Activated T-cell treated with anti-CD3 and anti-CD28 coated beads for 4 hours (primary cell): ENCODE data around the gene ATP2C2.
"Not testable (repeated sequence)": the region's sequence is repeated elsewhere in the genome, so short reads cannot be mapped to it uniquely, and the experiment has no call there.

Source experiments
- DNase-seq: peaks from one replicate; pipeline ENCODE4 v3.0.0-alpha.2; 2020

The ATP2C2 gene

DNA sequence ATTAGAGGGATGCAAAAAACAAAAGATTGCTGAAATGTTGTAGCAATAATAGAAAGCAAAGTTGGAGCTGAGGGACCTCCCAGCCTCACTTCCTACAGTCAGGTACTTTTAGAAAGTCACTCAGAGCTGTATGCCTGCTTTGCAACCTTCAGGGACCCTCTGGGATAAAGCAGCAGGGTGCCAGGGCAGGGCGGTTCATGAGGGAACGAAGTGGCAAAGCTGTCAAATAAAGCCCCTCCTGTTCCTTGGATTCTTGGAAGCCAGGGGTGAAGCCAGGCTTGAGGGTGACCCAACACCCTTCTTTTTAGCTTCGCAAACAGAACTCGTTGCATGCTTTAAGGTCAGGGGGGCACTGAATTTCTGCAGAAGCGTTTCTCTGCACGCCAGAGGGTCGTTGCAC lies 767 bp downstream of the ATP2C2 start:
- DNase-seq = no peak

DNA sequence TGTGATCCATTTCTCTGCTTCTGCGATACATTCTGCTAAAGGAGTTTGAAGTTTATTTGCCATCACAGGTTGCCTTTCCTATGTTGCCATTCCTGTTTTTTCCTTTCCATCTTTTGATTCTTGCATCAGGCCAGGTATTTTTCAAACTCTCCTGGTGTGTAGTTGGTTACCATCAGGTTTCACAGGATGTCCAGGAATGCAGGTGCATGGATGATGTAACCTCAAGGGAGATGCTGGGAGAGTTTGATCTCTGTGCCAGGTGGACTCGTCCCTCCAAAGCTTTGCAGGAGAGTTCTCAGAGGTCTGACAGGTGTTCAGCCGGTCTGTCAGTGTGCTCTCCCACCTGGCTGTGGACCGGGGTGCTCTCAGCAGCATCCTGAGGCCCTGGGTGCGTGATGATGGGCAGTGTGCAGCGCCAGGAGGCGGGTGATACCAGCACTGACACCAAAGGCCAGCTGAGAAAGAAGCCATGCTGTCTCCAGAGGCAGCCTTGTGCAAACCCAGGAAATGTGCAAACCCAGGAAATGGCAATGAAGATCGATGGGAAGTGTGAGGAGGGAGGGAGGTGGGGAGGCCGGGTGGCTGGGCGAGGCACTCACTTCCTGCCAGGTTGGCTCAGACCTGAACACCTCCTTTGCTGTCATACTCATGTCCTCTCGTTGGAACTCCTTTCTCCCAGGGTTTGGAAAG lies 1.7 kb downstream of the ATP2C2 start:
- no peak for DNase-seq

DNA sequence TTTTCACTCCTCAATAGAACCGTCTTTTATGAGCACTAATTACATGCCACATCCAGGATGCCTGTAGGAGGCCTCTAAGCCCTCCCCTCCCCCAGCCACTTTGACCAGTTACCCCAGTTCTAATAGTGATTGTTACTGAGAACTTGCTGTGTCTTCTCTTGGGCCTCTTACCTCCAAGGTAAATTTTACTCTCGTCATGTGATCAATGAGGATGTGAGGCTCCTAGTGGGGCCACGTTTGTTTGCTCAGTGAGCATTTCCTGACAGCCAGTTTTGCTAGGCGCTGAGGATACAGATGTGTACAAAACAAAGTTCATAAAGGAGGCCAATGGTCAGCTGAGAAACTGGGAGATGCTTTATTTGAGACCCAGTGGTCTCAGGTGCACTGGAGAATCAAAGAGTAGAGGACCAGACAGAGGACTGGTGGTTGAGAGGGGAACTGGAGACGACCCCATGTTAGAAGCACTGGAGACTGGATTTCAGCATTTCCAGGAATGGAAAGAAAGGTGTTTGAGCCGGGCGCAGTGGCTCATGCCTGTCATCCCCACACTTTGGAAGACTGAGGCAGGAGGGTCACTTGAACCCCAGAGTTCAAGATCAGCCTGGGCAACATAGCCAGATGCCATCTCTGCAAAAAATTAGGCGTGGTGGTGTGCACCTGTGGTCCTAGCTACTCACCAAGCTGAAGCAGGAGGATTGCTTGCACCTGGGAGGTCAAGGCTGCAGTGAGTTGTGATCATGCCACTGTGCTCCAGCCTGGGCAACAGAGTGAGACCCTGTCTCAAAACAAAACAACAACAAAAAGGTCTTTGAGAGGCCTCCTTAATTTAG lies 2.6 kb downstream of the ATP2C2 start:
- DNase-seq = no peak

DNA sequence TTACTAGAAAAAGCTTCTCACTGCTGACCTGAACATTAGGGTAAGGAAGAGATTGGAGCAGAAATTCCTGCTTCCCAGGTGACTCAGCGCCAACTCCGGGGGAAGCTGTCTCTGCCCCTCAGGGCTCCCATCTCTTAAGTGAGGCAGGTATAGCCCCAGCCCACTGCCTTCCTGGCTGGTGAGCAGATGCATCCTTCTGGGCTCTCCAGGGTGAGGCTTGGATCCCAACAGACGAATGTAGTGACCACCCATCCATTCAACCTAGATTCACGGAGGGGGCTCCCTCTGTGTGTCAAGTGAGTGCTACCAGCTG lies 3.2 kb downstream of the ATP2C2 start:
- no peak for DNase-seq

DNA sequence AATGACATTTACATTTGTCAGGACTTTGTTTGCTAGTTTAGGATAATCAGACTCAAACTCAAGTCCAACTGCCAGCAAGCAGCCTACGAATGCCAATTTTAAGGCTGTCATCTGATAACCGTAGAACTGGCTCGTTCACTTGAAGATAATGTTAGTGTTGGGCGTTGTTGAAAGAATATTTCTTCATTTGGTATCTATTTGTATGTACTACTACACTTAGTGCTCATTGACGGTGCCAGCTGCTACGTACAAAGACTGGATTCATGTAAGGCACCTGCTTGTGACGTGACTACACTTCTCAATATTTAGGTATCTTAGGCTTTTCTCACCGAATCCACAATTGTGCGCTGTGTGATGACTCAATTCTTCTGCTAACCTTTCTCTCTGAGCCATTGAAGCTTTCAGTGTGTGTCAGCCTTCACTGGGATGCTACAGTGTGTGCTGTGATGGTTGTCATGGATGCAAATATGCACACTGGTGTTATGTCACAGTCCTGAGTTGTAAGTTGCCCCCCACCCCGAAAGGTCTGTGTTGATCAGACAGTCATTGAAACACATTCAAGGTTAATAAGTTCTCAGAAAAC lies 5.7 kb downstream of the ATP2C2 start:
- DNase-seq = no peak

DNA sequence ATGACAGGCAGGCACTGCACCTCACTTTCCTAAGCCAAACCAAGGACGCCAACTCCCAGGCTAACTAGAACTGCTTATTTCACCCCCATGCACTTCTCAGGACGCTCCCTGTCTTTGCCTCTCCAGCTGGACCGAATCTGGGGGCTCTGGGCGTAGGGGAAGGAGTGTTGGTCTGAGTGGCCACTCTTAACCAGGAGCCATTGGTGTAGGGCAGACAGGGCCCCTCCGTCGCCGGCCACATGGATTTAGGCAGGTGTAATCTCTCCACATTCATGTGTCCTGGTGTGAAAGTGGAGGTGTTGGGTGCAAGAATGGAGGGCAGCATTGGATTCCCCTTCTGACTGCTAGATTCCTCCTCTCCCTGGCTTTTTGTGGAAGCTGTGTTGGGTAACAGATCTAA lies 9.8 kb downstream of the ATP2C2 start:
- no peak for DNase-seq

DNA sequence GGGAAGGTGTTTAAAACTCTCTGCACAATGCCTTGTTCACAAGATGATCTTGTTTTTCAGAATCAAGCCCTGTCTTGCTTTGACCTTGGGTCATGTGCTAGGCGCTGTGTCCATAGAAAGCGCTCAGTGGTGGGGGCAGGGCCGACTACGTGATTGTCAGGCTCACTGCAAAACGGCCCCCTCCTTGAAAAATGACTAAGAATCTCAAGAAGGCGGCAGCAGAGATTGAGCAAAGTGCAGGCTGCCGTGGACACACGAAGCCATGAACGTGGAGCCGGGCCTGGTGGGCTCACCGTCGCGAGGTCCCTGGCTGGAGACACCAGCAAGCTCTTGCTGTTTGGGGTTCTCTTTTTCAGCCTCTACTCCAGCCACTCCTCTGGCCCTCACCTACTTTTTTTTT lies 10.2 kb downstream of the ATP2C2 start:
- DNase-seq = no peak

DNA sequence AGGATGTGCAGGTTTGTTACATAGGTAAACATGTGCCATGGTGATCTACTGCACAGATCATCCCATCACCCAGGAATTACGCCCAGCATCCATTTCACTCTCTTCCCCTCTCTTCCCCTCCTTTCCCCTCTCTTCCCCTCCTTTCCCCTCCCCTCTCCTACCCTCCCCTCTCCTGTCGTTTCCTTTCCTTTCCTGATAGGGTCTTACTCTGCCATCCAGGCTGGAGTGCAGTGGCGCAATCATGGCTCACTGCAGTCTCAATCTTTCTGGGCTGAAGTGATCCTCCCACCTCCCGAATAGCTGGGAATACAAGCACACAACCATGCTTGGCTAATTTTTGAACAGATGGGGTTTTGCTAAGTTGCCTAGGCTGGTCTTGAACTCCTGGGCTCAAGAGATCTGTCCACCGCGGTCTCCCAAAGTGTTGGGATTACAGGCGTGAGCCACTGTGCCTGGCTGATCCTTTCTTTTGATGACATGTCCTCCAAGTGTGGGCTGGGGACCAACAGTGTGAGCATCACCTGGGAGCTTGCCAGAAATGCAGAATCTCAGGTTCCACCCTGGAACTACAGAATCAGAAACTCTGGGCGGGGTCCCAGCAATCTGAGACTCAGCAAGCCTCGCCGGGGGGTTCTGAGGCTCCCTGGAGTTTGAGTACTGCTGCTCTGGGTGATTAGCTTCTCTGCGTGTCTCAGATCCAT lies 10.8 kb downstream of the ATP2C2 start:
- no peak for DNase-seq

DNA sequence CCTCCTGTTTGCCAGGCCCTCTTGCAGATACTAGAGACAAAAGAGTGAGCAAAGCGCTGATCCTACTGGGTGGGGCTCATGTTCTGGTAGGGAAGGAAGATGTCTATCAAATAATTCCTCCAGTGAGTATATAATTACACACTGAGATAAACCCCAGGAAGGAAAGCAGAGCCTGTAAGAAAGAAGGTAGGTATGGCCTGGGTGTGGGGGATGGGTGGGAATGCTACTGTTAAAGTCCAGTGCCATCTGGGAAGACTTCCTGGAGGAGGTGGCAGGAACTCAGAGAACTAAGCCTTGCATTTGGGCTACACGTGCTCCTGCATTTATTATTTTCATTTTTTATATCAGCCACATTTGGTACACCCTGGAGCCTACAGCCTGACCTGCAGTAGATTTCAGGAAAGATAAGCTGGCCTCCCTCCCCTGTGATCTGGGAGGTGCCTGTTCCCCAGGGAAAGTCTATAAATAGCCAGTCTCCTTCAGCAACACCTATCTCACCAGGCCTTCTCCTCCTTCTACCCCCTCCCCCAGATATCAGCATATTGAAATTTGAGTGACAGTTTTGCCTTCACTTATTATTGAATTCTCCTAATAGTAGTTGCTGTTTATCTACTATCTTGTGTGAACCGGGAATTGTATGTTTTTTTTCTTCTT lies 11.5 kb downstream of the ATP2C2 start:
- no peak for DNase-seq

DNA sequence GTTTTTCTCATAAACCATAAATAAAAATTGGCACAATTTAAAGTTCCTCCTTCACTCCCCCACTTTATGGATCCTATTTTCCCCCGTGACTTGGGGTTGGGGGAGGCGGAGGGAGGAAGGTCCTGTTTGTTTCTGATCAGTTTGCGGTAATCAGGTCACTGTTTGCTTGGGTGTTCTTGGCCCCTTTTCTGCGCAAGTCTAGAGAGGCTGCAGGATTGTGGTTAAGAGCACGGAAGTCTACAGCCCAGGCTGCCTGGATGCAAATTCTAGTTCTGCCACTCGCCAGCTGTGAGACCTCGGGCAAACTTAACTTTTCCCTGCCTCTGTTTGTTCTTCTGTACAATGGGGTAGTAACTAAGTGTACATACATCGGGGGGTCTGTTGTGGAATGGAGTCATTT lies 12.1 kb downstream of the ATP2C2 start:
- no peak for DNase-seq

DNA sequence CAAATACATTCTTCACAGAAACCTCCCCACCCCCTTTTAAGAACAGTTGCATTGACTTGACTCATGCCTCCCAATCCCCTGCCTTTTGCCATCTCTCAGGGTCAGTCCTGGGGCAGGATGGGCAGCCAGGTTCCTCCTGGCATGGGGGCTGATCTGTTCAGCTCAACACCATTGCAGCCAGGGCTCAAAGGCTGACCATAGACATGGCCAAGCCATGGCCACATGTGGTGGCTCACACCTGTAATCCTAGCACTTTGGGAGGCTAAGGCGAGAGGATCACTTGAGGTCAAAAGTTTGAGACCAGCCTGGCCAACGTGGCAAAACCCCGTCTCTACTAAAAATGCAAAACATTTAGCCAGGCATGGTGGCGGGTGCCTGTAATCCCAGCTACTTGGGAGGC lies 14.1 kb downstream of the ATP2C2 start:
- DNase-seq = no peak

DNA sequence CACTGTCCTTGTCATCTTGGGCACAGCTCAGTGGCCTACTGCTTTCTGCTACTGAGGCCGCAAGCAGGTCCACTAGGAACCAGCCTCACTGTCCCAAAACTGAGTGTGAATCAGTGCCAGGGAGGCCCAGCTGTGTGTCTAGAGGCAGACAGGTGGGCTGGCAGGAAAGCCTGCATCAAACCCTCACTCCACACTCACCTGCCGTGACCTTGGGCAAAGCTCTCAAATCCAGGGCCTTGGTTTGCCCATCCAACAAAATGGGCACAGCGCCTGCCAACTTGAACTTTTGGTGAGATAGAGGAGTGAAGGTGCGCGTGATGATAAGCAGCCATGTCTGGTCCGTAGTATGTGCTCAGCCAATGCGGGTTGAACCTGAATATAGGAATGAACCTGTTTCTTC lies 14.8 kb downstream of the ATP2C2 start:
- DNase-seq = no peak

DNA sequence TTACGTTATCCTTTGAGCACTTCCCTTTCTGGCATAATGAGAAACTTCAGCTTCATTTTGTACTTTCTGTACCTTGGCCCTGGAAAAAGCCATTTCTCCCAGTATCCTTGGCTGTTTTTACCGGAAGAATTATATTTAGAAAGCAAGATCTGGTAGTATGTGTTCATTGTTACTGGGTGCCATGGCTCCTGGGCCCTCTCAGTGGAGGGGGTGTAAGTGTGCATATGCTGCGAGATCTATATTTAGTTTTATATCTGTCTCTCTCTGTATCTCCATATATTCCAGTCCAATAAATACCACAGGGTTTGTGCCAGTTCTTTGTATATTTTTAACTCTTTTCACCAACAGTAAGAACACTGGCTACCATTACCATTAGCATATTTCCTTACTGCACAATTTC lies 17.7 kb downstream of the ATP2C2 start:
- no peak for DNase-seq

DNA sequence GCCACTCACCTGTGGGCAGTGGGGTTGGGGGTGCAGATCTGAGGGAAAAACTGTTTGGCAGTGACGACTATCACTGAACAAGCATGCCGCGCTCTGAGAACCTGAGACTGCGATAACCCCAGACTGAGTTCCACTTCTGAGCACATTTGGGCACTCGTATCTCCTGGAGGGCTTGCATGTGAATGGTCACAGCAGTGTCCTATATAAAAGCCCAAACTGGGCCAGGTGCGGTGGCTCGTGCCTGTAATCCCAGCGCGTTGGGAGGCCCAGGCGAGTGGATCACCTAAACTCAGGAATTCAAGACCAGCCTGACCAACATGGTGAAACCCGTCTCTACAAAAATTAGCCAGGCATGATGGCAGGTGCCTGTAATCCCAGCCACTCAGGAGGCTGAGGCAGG lies 18.7 kb downstream of the ATP2C2 start:
- DNase-seq = no peak

DNA sequence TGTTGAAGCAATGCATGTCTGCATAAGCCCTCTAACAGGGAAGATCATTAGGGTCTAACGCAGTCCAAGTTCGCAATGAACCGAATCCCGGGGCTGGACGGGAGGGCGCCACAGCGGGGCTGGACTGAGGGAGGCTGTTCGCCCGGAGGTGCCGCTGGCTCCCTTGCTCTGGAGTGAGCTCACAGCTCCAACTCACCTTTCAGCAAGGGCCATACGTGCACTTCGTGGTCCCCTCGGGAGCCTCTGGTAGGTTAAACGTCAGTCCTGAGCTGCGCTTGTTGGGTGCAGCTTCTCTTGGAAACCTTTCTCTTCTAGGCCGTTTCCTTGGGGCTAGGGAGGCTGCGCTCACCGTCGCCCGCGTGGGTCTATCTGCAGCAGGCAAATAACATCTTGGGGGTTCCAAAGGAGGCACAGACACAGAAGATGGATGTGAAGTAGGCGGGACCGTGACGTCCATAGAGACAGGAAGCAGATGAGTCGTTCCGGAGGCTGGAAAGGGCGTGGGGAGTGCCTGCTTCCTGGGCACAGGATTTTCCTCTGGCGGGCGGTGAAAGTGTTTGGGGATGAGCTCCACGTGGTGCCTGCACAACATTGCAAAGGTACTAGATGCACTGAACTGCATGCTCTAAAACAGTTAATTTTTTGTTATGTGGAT lies 21.9 kb downstream of the ATP2C2 start:
- no peak for DNase-seq

DNA sequence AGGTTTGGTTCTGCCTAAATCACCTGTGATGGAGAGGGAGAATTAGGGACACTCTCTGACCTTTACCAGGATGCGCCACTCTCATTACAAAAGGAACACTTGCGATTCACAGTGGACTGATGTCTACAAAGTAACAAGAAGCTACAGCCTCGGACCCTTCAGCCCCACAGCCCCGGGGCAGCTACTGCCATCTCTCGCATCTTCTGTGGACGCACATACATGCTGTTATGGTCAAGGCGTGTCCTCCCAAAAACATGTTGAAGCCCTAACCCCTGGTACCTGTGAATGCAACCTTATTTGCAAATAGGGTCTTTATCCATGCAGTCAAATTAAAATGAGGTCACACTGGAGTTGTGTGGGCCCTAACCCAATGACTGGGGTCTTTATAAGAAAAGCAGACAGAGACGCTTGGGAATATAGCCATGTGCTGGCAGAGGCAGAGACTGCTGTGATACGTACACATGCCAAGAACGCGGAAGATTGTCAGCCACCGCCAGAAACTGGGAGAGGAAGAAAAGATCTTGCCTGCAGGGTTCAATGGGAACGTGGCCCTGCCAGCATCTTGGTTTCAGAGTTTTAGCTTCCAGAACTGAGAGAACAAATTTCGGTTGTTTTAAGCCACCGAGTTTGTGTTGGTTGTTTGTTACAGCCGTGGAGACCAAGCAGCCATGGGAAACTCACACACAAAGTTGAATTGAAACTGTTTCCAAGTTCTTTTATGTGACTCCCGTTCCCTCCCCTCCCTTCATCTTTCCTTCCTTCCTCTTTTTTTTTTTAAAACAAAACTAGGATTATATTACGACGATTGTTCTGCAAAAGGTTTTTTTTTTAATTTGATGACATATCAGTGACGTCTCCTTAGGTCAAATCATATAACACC lies 23.1 kb downstream of the ATP2C2 start:
- DNase-seq = no peak

DNA sequence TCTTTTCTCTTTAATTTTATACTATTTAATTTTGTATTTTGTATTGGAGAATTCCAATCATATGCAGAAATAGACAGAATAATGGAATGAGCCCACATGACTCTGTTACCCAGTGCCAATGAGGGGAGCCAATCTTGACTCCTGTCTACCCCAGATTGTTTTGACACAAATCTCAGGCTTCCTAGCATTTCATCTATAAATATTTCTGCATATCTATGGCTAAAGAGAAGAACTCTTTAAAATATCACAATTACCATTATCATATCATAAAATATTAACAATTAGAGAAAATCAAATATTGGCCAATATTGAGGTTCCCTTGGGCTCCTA lies 23.7 kb downstream of the ATP2C2 start:
- no peak for DNase-seq

DNA sequence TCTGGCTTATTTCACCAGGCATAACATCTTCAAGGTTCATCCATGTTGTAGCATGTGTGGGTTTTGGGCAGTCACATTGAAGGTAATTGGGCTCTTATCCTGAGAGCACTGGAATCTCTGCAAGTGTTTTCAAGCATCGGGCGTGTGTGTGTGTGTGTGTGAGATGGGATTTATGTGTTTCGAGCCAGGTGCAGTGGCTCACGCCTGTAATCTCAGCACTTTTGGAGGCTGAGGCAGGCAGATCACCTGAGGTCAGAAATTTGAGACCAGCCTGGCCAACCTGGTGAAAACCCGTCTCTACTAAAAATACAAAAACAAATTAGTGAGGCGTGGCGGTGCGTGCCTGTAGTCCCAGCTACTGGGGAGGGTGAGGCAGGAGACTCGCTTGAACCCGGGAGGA lies 27.7 kb downstream of the ATP2C2 start:
- not testable (repeated sequence) for DNase-seq

DNA sequence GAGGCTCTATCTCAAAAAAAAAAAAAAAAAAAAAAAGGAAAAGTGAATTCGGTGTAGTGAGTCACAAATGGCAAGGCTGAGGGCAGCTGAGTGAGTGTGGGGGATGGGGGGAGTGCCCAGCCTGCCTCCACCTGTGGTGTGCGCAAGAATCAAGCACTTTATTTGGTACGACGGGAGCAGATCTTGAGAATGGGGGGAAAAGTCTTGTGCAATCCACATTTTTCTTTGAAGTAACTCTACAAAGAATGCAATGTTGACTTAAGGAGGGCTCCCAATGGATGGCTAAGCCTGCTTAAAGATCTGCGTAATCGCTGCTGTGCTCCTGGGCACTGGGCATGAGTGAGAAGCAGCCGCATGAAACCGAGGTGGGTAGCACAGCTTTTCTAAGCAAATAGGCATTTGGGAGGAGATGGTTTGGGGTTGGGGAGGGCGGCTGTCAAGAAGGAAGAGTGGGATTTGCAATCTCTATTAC lies 28.2 kb downstream of the ATP2C2 start:
- DNase-seq = no peak

DNA sequence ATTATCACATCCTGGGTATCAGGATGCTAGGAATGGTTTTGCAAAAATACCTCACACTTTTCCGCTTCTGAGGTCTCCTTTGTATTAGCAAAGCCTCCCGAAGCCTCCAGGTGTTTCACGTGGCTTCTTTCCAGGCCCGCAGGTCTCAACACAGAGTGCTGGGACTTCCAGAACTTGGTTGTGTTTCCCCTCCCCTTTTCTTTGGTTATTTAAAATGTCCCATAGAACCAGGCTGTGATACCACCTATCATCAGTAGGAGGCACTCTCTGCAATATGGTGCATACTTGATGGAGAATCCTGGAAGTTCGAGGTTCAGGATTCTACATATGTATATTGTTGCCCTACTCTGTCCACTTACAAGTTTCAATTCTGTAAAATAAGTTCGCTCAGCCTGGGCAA lies 28.8 kb downstream of the ATP2C2 start:
- DNase-seq = no peak

DNA sequence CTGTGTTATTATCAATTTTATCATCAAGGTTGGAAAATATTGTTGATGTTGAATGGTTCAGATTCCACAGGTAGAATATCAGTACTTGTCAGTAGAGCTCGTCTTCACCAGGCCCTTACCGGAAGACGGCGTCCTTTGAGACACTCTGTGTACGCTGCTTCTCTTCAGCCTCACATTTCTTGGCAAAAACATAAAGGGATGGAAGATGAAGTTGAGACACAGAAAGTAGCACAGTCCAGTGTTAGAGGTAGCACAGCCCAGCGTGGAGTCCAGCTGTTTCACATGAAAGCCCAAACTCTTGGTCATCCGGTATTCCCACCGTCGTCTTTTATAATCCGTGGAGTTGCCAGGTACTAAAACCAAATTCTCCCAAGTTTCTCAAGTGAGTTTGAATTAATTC lies 30.4 kb downstream of the ATP2C2 start:
- DNase-seq = no peak

DNA sequence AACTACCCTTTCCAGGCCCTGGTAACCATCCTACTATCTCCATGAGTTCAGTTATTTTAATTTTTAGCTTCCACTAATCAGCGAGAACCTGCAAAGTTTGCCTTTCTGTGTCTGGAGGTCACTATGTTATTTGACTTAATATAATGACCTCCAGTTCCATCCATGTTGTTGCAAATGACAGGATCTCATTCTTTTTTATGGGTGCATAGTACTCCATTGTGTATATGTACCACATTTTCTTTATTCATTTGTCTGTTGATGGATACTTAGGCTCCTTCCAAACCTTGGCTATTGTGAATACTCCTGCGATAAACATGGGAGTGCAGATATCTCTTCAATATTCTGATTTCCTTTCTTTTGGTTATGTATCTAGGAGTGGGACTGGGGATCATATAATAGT lies 31.6 kb downstream of the ATP2C2 start:
- not testable (repeated sequence) for DNase-seq
